HL-60 (cell line): Measurements from ENCODE around the gene CORIN.
"Not testable (repeated sequence)": the region's sequence is repeated elsewhere in the genome, so short reads cannot be mapped to it uniquely, and the experiment has no call there.

Source experiments
- DNase-seq, 2 experiments: peaks; one replicate each; pipeline ENCODE4 v3.0.0-alpha.2; 2010 to 2020; ENCODE audit warnings: low read depth in 1 of 2, low spot score in 1 of 2
- H3K27ac ChIP-seq: fragments of 250-450 bp; sonication (Bioruptor Pico); replicated peaks from 2 replicates; pipeline ENCODE4 v1.5.1; 2020; ENCODE audit warnings: mild to moderate bottlenecking, moderate library complexity
- H3K27me3 ChIP-seq: fragments of 250-450 bp; sonication (Bioruptor Pico); 2 replicates; pipeline ENCODE4 v1.5.1; 2021; ENCODE audit warnings: mild to moderate bottlenecking, moderate library complexity; ENCODE audit not compliant: insufficient read depth, poor library complexity, severe bottlenecking
- H3K4me3 ChIP-seq: replicated peaks from 2 replicates; pipeline ENCODE4 v1.5.1; 2011; ENCODE audit warnings: mild to moderate bottlenecking, control low read depth, low read length; ENCODE audit not compliant: insufficient read depth
- CTCF ChIP-seq: IDR thresholded peaks from one replicate; pipeline ENCODE4 v1.5.1; 2011; ENCODE audit warnings: low read length, control low read depth, inconsistent platforms; ENCODE audit not compliant: insufficient read depth
- GABPA ChIP-seq: IDR thresholded peaks from 2 replicates; pipeline ENCODE4 v1.6.1; 2012; ENCODE audit warnings: low read depth
- POLR2AphosphoS5 ChIP-seq: IDR thresholded peaks from 2 replicates; pipeline ENCODE4 v1.6.1; 2012; ENCODE audit warnings: low read depth
- REST ChIP-seq: IDR thresholded peaks from 2 replicates; pipeline ENCODE4 v1.6.1; 2012; ENCODE audit warnings: low read depth; ENCODE audit not compliant: insufficient replicate concordance
- SPI1 ChIP-seq: IDR thresholded peaks from 2 replicates; pipeline ENCODE4 v1.6.1; 2012; ENCODE audit warnings: low read depth, mild to moderate bottlenecking, borderline replicate concordance

The CORIN gene

GRCh38 chr4:47557255-47557654, 280.6 kb downstream of the CORIN start:
- H3K27ac ChIP-seq: no peak overlapping the region

GRCh38 chr4:47555920-47556319, 281.9 kb downstream of the CORIN start:
- not testable (repeated sequence) for H3K4me3 ChIP-seq, H3K27ac ChIP-seq, DNase-seq, H3K27me3 ChIP-seq

More at GRCh38 chr4:47557255-47557654, 280.6 kb downstream of the CORIN start:
- H3K4me3 ChIP-seq: no peak overlapping the region
- TF ChIP-seq SPI1: no peak
- no peak for TF ChIP-seq GABPA
- TF ChIP-seq CTCF: no peak
- no peak for TF ChIP-seq POLR2AphosphoS5
- no peak for TF ChIP-seq REST
- no peaks in the 10 kb centered on the region for H3K27me3 ChIP-seq
- no peak for DNase-seq

GRCh38 chr4:47553329-47554125, 284.3 kb downstream of the CORIN start:
- Histone ChIP-seq H3K27ac (no peak overlapping the region), H3K4me3 (no peak overlapping the region), H3K27me3 (no peaks in the 10 kb centered on the region)
- TF ChIP-seq REST: no peak
- no peak for TF ChIP-seq SPI1
- TF ChIP-seq CTCF: no peak
- TF ChIP-seq GABPA: no peak
- DNase-seq: no peak

GRCh38 chr4:47551682-47552081, 286.2 kb downstream of the CORIN start:
- TF ChIP-seq CTCF: no peak
- no peak for TF ChIP-seq GABPA
- no peak for TF ChIP-seq SPI1
- TF ChIP-seq POLR2AphosphoS5: no peak
- TF ChIP-seq REST: no peak
- Histone ChIP-seq H3K4me3 (no peak overlapping the region), H3K27ac (no peak overlapping the region), H3K27me3 (no peaks in the 10 kb centered on the region)
- DNase-seq: no peak
